GM18951 (cell line): ENCODE results near the gene CDCP1.

Experiments used
- POLR2A ChIP-seq: IDR thresholded peaks from 4 replicates; pipeline ENCODE4 v1.6.1; 2011; ENCODE audit warnings: mild to moderate bottlenecking; ENCODE audit not compliant: insufficient read length, insufficient read depth; ENCODE audit errors: extremely low read depth
- in situ Hi-C: fragments of 300-500 bp; cut with MboI; formaldehyde crosslinking; loops from one replicate; pipeline ENCODE4 v1.12.0; 2022; ENCODE audit warnings: low sequenced_read_pairs, mixed read lengths, inconsistent platforms; ENCODE audit not compliant: unreplicated experiment

The CDCP1 gene

GRCh38 chr3:45105855-45106671, 40.1 kb downstream of the CDCP1 start:
- in situ Hi-C loops = no loop called here
- TF ChIP-seq POLR2A = no peak

- TF ChIP-seq POLR2A = no peak
- in situ Hi-C loops = no loop called here
These were observed 41.2 kb downstream of the CDCP1 start for GRCh38 chr3:45104715-45105711.

GRCh38 chr3:45103753-45104714, 42.1 kb downstream of the CDCP1 start:
- no peak for TF ChIP-seq POLR2A
- in situ Hi-C loops = no loop called here

- in situ Hi-C loops = no loop called here
- TF ChIP-seq POLR2A = no peak
These were observed 42.8 kb downstream of the CDCP1 start for GRCh38 chr3:45103334-45103733.

GRCh38 chr3:45100981-45101407, 45.2 kb downstream of the CDCP1 start:
- TF ChIP-seq POLR2A = no peak
- in situ Hi-C loops = no loop called here

GRCh38 chr3:45098310-45098709, 47.9 kb downstream of the CDCP1 start:
- no peak for TF ChIP-seq POLR2A
- in situ Hi-C loops = no loop called here

- in situ Hi-C loops = no loop called here
These were observed 48.8 kb downstream of the CDCP1 start for GRCh38 chr3:45097296-45097883.

GRCh38 chr3:45095916-45096526, 50.2 kb downstream of the CDCP1 start:
- in situ Hi-C loops = no loop called here

More at GRCh38 chr3:45097296-45097883, 48.8 kb downstream of the CDCP1 start:
- TF ChIP-seq POLR2A = no peak

GRCh38 chr3:45093176-45093575, 53.0 kb downstream of the CDCP1 start:
- TF ChIP-seq POLR2A = no peak
- in situ Hi-C loops = no loop called here

More at GRCh38 chr3:45095916-45096526, 50.2 kb downstream of the CDCP1 start:
- TF ChIP-seq POLR2A = no peak

- TF ChIP-seq POLR2A = no peak
- in situ Hi-C loops = no loop called here
These were observed 53.8 kb downstream of the CDCP1 start for GRCh38 chr3:45092132-45093031.

- no peak for TF ChIP-seq POLR2A
- in situ Hi-C loops = no loop called here
These were observed 55.3 kb downstream of the CDCP1 start for GRCh38 chr3:45090855-45091254.
